ENCODE results near the gene MYOZ3. TPM values are rescaled to one million over a fixed set of nuclear protein-coding genes. Genes with fewer than 3 reads are reported as not detected.

The MYOZ3 gene
- total RNA-seq, 1 experiment from 2014 or later, result not detected

- DNase-seq (ENCODE audit: low read depth), result no peak
These were observed 34.2 kb upstream of the MYOZ3 start for GRCh38 chr5:150626853-150627276.

DNA sequence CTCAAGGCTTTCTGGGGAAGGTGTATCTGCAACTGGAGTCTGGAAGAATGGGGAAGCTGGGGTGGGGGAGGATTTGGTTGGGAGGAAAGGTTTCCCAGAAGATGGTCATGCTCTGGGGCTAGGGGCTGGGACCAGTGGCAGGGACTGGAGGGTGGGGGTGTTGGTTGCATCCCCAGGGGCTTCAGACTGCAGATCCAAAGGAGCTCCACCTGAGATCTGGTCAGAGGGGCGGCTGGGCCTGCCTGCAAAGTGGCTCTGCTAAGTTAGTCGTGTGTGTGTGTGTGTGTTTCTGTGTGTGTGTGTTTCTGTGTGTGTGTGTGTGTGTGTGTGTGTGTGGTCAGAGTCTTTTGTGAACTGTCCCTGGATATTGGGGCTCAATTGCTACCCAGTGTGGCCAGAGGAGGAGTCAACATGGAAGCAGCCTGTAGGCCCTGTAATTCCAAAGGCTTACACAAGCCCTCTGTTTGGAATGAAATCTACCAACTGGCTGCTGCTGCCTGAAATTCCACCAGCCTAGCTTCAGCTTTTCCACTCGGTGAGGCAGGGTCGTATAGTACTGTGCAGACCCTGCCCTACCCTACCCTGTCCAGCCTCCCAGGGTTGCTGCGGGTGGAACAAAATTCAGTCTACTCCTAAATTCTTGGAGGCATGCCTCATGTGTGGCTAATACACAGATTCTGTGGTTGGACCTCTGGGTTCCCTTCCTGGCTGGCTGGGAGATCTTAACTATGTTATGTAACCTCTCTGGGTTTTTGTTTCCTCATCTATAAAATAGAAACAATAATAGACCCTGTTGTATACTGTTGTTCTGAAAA lies 33.1 kb upstream of the MYOZ3 start:
- DNase-seq (ENCODE audit: low read depth), result peak; percentile 41

- DNase-seq (ENCODE audit: low read depth), result no peak
These were observed 32.0 kb upstream of the MYOZ3 start for GRCh38 chr5:150628936-150629485.

GRCh38 chr5:150630016-150630415 lies 31.0 kb upstream of the MYOZ3 start:
- no peak for DNase-seq (ENCODE audit: low read depth)

- DNase-seq (ENCODE audit: low read depth), result no peak
These were observed 30.4 kb upstream of the MYOZ3 start for GRCh38 chr5:150630461-150631325.

DNA sequence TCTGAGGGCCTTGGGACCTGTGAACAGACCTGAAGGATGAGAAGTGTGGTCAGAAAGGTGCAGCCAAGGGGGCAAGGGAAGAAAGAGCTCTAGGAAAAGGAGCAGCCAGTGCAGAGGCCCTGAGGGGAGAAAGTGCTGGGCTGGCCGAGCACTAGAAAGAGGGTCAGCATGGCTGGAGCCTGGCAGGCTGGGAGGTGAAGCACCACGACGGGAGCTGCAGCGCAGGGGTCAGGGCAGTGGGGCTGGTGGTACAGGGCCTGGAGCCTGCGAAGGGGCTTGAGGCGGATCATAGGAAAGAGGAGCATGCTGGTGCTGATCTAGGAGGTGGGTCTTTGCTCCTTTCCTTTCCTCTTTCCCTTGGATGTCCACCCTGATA lies 29.7 kb upstream of the MYOZ3 start:
- no peak for DNase-seq (ENCODE audit: low read depth)

- DNase-seq (ENCODE audit: low read depth), result peak; percentile 44
These were observed 28.5 kb upstream of the MYOZ3 start for GRCh38 chr5:150632305-150633160.

DNA sequence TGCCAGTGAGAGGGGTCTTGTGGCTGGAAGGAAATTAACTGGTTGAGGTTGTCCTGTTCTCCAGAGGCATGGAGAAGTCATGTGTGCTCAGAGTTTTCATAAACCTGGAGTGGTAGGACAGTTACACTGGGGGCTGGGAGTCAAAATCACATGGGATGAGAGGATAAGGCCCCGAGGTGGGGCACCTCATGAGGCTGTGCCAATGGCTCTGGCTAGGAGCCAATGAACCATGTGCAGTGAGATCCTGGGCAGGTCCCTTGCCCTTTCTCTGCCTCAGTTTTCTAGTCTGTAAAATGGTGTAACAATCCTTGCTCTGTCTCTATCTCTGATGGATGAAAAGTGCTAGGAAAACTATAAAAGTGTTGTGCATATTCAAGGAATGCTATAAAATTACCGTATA lies 27.6 kb upstream of the MYOZ3 start:
- DNase-seq (ENCODE audit: low read depth), result no peak

DNA sequence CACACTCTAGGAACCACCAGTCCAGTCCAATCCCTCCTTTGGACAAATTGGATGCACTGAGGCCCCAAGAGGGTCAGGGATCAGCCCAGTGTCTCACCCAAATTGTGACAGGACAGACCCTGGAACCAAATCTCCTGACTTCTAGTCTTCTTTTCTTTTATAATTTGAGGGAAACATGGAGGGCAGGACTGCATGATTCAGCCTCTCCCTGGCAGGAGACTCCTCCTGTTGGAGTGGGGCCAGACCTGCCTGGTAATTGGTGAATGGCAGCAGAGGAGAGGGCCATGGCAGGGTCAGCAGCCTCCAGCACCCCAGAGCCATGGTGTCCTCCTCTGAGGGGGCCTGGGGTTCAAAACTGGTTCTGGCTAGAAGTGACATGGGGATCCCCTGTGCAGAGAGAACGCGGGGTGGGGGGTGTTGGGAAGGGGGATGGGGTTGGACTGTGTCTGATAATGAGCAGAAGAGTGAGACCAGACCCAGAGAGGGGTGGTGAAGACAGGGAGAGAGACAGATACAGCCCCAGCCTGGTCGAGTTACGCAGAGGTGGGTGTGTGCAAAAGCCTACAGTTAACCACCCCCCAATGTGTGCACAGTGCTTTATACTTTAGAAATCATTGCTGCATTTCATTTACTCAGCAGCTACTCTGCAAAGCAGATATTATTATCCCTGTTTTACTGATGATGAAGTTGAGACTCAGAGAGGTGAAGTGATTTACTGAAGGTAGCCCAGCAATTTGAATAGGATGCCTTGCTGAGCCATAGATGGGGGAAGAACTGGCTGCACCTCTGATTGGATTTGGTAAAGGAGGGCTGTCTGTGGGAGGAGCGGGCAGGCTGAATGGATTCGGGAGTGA lies 24.4 kb upstream of the MYOZ3 start:
- peak; percentile 81 for DNase-seq (ENCODE audit: low read depth)

GRCh38 chr5:150637245-150638052 lies 23.6 kb upstream of the MYOZ3 start:
- DNase-seq (ENCODE audit: low read depth), result peak; percentile 91

DNA sequence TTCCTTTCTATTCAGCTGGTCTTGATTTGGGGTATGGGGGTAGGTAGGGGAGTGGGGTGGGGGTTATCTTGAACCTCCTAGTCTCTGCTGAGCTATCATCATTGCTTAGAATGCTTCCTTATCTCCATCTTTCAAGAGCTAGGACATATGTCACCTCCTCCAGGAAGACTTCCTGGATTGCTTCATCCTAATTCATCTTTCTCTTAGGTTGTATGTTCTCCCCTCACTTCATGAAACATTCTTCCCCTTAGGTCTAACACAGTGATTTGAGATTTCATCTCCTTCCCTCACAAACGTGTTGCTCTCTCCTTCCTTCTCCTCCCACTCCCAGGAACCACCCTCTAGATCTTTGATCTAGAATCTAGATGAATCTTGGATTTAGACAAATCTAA lies 23.0 kb upstream of the MYOZ3 start:
- no peak for DNase-seq (ENCODE audit: low read depth)

DNA sequence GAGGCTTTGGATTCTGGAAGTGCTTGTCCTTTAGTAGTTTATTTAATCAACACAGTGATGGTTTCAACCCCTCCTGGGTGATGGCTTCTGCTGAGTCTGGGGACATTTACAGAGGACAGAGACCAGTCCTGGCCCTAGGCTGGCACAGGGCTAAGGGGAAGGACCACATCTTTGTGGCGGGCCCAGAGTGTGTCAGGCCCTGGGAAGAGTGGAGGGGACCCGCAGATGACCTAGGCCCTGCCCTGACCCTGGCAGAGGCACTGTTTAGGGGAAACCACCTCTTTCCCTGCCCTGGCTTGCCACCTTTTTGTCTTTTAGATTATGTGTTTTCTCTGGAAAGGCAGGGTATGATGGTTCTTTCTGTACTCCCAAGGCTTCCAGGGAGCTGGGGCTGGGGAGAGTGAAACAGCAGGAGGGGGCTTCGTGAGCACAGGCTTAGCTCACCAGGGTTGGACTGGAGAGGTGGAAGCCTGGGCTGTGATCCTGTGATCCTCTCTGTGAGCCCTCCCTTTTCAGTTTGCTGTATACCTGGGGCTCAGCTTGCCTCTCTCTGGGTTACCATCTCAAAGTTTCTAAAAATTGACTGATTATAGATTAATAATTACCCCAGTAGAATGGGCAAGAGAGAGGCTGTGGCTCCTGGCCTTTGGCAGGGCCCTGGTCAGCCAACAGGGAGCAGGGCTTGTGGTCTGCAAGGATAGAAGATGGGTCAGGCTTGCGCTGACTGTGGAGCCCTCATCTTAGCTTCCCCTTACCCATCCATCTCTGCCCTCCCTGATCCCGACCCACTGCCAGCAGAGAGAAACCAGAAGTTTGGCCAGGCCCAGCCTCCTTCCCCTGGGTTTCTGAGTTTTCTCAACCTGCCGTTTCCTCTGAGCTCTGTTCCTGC lies 22.3 kb upstream of the MYOZ3 start:
- no peak for DNase-seq (ENCODE audit: low read depth)

DNA sequence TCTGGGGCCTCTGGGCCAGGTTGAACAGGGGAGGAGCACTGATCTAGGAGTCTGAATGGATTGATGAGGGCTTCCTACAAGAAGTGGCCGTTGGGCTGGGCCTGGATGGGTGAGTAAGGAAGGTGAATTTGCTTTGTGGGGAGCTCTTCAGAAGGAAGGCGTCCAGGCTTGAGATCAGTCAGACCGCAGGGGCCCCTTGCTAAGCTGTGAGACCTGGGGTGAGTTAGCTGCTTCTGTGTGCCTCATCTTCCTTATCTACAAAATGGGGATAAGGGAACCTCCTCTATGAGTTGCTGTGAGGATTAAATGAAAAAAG lies 21.7 kb upstream of the MYOZ3 start:
- no peak for DNase-seq (ENCODE audit: low read depth)

DNA sequence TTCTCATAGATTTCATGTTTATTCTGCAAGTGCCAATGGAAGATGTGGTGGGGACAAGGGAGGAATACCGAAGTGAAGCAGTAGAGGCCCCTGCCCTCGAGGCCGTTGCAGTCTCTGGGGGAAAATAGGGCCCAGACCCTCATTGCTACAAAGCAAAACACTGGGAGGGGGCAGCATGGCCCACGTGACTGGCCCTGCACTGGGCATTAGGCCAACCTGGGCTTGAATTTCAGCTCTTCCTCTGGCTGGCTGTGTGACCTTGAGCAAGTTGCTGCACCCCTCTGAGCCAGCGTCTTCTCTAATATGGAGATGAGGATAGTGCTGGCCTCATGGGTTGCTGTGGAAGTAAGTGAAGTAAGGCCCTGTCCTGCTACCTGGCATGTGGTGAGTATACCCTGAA lies 21.3 kb upstream of the MYOZ3 start:
- DNase-seq (ENCODE audit: low read depth), result no peak

DNA sequence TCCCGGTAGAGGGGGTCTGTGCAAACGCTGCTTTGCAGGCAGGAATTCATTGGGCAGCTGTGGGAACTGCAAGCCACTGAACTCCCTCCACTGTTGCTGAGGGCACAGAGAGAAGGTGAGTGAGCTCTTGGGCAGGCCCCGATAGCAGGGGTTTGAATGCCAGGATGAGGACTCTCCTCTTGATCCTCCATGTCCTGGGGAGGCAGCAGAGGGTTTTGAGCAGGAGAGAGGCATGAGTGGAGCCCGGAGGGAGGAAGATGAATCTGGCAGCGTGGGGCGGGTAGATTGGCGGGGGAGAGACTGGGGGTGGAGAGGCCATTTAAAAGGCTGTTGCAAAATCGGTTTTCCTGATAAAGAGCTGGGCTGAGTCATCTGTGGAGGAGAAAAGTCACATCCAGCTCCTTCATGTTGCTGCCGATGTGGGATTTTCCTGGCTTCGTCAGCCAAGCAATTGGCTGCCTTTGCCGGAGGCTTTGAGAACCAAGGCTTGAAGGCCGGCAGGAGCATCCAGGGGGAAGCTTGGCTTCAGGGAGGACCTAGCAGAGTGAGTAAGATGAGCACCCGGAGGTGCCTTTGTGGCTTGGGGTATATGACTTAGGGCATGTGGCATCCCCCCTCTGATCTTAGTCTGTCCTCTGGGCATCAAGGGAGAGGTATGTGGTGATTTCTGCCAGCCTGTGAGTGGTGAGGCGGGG lies 20.6 kb upstream of the MYOZ3 start, which contains the start of gene SYNPO:
SYNPO (plus strand) TSS at position 350 of the 695 bp plus-strand sequence. CDS start 7,616 bp downstream, outside the sequence.
- DNase-seq (ENCODE audit: low read depth), result peak; percentile 99

GRCh38 chr5:150641006-150641570 lies 20.0 kb upstream of the MYOZ3 start:
- no peak for DNase-seq (ENCODE audit: low read depth)

DNA sequence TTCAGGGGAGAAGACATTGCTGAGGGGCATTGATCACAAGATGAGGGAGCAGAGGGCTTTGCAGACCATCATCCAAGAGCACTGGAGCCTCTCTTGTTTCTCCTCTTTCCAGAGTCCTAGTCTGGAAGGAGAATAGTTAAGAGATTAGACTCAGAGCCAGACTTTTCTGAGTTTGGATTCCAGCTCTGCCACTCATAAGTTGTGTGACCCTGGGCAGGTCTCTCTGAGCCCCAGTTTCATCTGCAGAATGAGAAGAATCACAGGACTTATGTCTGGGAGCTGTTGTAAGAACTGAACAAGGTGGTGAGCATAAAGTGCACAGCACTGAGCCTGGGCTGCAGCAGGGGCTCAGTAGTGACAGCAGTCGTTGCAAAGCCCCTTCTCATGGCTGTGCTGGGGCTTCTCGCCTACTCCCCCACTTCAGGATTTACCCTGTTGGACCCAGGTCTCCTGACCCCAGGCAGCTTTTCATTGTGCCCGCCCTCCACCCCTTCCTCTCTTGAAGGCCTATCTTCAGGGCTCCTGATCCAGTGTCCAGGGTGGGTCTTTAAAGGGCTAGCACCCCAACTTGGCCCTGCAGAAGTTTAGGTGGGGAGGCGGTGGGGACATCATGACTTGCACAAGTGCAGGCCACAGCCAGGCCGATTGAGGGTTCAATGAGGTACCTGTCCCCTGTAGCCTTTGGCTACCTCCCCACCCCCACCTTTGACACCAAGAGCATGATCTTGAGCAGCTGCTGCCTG lies 19.1 kb upstream of the MYOZ3 start:
- no peak for DNase-seq (ENCODE audit: low read depth)
